Neuronal stem cell (in vitro differentiated cells): ENCODE data around the gene ANTXR1.

ENCODE experiments used
- DNase-seq: peaks from one replicate; pipeline ENCODE4 v3.0.0-alpha.2; 2013; ENCODE audit warnings: low spot score
- H2AFZ ChIP-seq: one replicate; pipeline ENCODE4 v1.6.1; 2013; ENCODE audit warnings: mild to moderate bottlenecking, low read length, inconsistent platforms
- H2AK5ac ChIP-seq: 2 replicates; pipeline ENCODE4 v1.6.1; 2013; ENCODE audit warnings: low read depth, mild to moderate bottlenecking, inconsistent platforms, low read length, moderate library complexity, mixed read lengths
- H2BK120ac ChIP-seq: 2 replicates; pipeline ENCODE4 v1.6.1; 2013; ENCODE audit warnings: low read depth, mild to moderate bottlenecking, inconsistent platforms, low read length, moderate library complexity, mixed read lengths
- H2BK12ac ChIP-seq: one replicate; pipeline ENCODE4 v1.6.1; 2013; ENCODE audit warnings: low read length, inconsistent platforms
- H2BK15ac ChIP-seq: 2 replicates; pipeline ENCODE4 v1.6.1; 2013; ENCODE audit warnings: mild to moderate bottlenecking, low read length, inconsistent platforms, mixed read lengths
- H2BK5ac ChIP-seq: one replicate; pipeline ENCODE4 v1.6.1; 2013; ENCODE audit warnings: inconsistent platforms, mild to moderate bottlenecking, low read length, moderate library complexity
- H3K14ac ChIP-seq: one replicate; pipeline ENCODE4 v1.6.1; 2013; ENCODE audit warnings: low read length, inconsistent platforms
- H3K18ac ChIP-seq: 2 replicates; pipeline ENCODE4 v1.6.1; 2013; ENCODE audit warnings: low read length, inconsistent platforms
- H3K23ac ChIP-seq: 2 replicates; pipeline ENCODE4 v1.6.1; 2013; ENCODE audit warnings: low read depth, mild to moderate bottlenecking, mixed read lengths, low read length, inconsistent platforms; ENCODE audit not compliant: poor library complexity
- H3K27ac ChIP-seq: replicated peaks from 3 replicates; pipeline ENCODE4 v1.5.1; 2013; ENCODE audit warnings: low read length, inconsistent platforms
- H3K27me3 ChIP-seq, 3 experiments: 2 replicates each; pipeline ENCODE4 v1.6.1; 2013; ENCODE audit warnings: low read length in 3 of 3, mild to moderate bottlenecking in 2 of 3, inconsistent platforms in 1 of 3, low read depth in 1 of 3, mixed read lengths in 1 of 3, moderate library complexity in 1 of 3; ENCODE audit not compliant: control insufficient read depth in 3 of 3, insufficient read depth in 3 of 3
- H3K36me3 ChIP-seq, 2 donors: replicated peaks in 1 of 2; 2 replicates each; pipeline ENCODE4 v1.6.1; 2013; ENCODE audit warnings: low read length in 2 of 2; ENCODE audit not compliant: control insufficient read depth in 2 of 2, insufficient read depth in 2 of 2
- H3K4ac ChIP-seq: 2 replicates; pipeline ENCODE4 v1.6.1; 2013; ENCODE audit warnings: inconsistent platforms, mild to moderate bottlenecking, low read length, moderate library complexity
- H3K4me1 ChIP-seq, 2 donors: 1 replicate in 1 of 2; 2 replicates in 1 of 2; pipeline ENCODE4 v1.6.1; 2013; ENCODE audit warnings: low read length in 2 of 2, low read depth in 1 of 2; ENCODE audit not compliant: control insufficient read depth in 2 of 2, insufficient read depth in 1 of 2
- H3K4me2 ChIP-seq: one replicate; pipeline ENCODE4 v1.6.1; 2013; ENCODE audit warnings: mild to moderate bottlenecking, low read length, inconsistent platforms; ENCODE audit not compliant: insufficient read depth, poor library complexity, severe bottlenecking
- H3K4me3 ChIP-seq, 2 donors: 2 replicates each; pipeline ENCODE4 v1.5.1; 2013; ENCODE audit warnings: low read length in 2 of 2, mild to moderate bottlenecking in 2 of 2, inconsistent platforms in 1 of 2, moderate library complexity in 1 of 2
- H3K79me1 ChIP-seq: one replicate; pipeline ENCODE4 v1.6.1; 2013; ENCODE audit warnings: low read depth, mild to moderate bottlenecking, inconsistent platforms, low read length, moderate library complexity
- H3K9ac ChIP-seq: one replicate; pipeline ENCODE4 v1.6.1; 2013; ENCODE audit warnings: mild to moderate bottlenecking, low read depth, low read length, inconsistent platforms; ENCODE audit not compliant: poor library complexity
- H3K9me3 ChIP-seq, 2 donors: replicated peaks in 1 of 2; 2 replicates each; pipeline versions ENCODE3 to v1.6.1; 2013; ENCODE audit warnings: low read length in 2 of 2, mild to moderate bottlenecking in 2 of 2, inconsistent platforms in 1 of 2, low read depth in 1 of 2, mixed read lengths in 1 of 2, moderate library complexity in 1 of 2; ENCODE audit not compliant: control insufficient read depth in 2 of 2, insufficient read depth in 1 of 2
- H4K8ac ChIP-seq: one replicate; pipeline ENCODE4 v1.6.1; 2013; ENCODE audit warnings: low read depth, mild to moderate bottlenecking, inconsistent platforms, low read length, moderate library complexity
- H4K91ac ChIP-seq: one replicate; pipeline ENCODE4 v1.6.1; 2013; ENCODE audit warnings: low read length, low read depth, mild to moderate bottlenecking, inconsistent platforms; ENCODE audit not compliant: poor library complexity
- WGBS, 2 donors: extraction: QIAGEN DNeasy Blood & Tissue Kit; methylation state at CpG; one replicate each; pipeline ENCODE4 v1.1.7; 2013; ENCODE audit warnings: missing lambda C conversion rate in 2 of 2, mixed read lengths in 1 of 2; ENCODE audit not compliant: insufficient read length in 2 of 2, insufficient replicate concordance in 1 of 2; ENCODE audit errors: extremely low coverage in 2 of 2; 5-methylcytosine and 5-hydroxymethylcytosine counted together

Gene ANTXR1

GRCh38 chr2:69213201-69213600 lies 200.2 kb downstream of the ANTXR1 start:
- Histone ChIP-seq H3K18ac (no peak overlapping the region), H4K8ac (no peak overlapping the region), H2BK12ac (no peak overlapping the region), H3K4me2 (no peak overlapping the region), H3K79me1 (no peaks in the 10 kb centered on the region), H2BK15ac (no peak overlapping the region), H3K9ac (no peak overlapping the region), H2AFZ (no peak overlapping the region), H3K36me3 (peaks cover 0 to 44% of the 10 kb centered on the region in 2 donors), H2BK120ac (no peak overlapping the region), H3K23ac (no peak overlapping the region), H3K27ac (no peak overlapping the region), H3K4ac (no peak overlapping the region), H2BK5ac (no peak overlapping the region), H3K4me1 (peaks cover 0 to 4% of the 10 kb centered on the region in 2 donors), H3K4me3 (no peak overlapping the region), H3K9me3 (no peaks in the 10 kb centered on the region), H2AK5ac (no peak overlapping the region), H3K27me3 (no peaks in the 10 kb centered on the region), H4K91ac (no peak overlapping the region), H3K14ac (no peak overlapping the region)
- no peak for DNase-seq
- WGBS, 2 donors: no CpG with 5 or more reads among the region's 4 CpGs

- H3K4me2 ChIP-seq: no peak overlapping the region
- no peak overlapping the region for H4K91ac ChIP-seq
- no peak overlapping the region for H3K27ac ChIP-seq
- H3K4ac ChIP-seq: no peak overlapping the region
- H3K79me1 ChIP-seq: no peaks in the 10 kb centered on the region
- no peak overlapping the region for H2AFZ ChIP-seq
- no peak overlapping the region for H4K8ac ChIP-seq
- DNase-seq: no peak
- no CpG with 5 or more reads among the region's 4 CpGs for WGBS, 2 donors
- H3K14ac ChIP-seq: no peak overlapping the region
- H2BK12ac ChIP-seq: no peak overlapping the region
- H3K9me3 ChIP-seq: no peaks in the 10 kb centered on the region
- no peak overlapping the region for H3K4me3 ChIP-seq
- H3K27me3 ChIP-seq: no peaks in the 10 kb centered on the region
- no peak overlapping the region for H3K9ac ChIP-seq
- H3K36me3 ChIP-seq: peaks cover 0 to 44% of the 10 kb centered on the region in 2 donors
- no peak overlapping the region for H2BK15ac ChIP-seq
- H2BK5ac ChIP-seq: no peak overlapping the region
- H3K18ac ChIP-seq: no peak overlapping the region
- H2BK120ac ChIP-seq: no peak overlapping the region
- no peak overlapping the region for H3K23ac ChIP-seq
- H2AK5ac ChIP-seq: no peak overlapping the region
- H3K4me1 ChIP-seq: peaks cover 0 to 4% of the 10 kb centered on the region in 2 donors
Observed at GRCh38 chr2:69213782-69214181, 200.8 kb downstream of the ANTXR1 start.

- no peak overlapping the region for H2BK120ac ChIP-seq
- H3K4ac ChIP-seq: no peak overlapping the region
- DNase-seq: no peak
- WGBS, 2 donors: no CpG with 5 or more reads among the region's 5 CpGs
- H4K91ac ChIP-seq: no peak overlapping the region
- H3K23ac ChIP-seq: no peak overlapping the region
- no peak overlapping the region for H3K4me3 ChIP-seq
- no peak overlapping the region for H3K18ac ChIP-seq
- no peak overlapping the region for H3K9ac ChIP-seq
- peaks cover 0 to 41% of the 10 kb centered on the region in 2 donors for H3K36me3 ChIP-seq
- H2AK5ac ChIP-seq: no peak overlapping the region
- no peak overlapping the region for H2AFZ ChIP-seq
- no peak overlapping the region for H2BK5ac ChIP-seq
- no peaks in the 10 kb centered on the region for H3K27me3 ChIP-seq
- no peak overlapping the region for H2BK12ac ChIP-seq
- no peaks in the 10 kb centered on the region for H3K9me3 ChIP-seq
- H3K14ac ChIP-seq: no peak overlapping the region
- H3K4me1 ChIP-seq: no peaks in the 10 kb centered on the region
- no peak overlapping the region for H3K4me2 ChIP-seq
- H4K8ac ChIP-seq: no peak overlapping the region
- no peaks in the 10 kb centered on the region for H3K79me1 ChIP-seq
- no peak overlapping the region for H3K27ac ChIP-seq
- no peak overlapping the region for H2BK15ac ChIP-seq
Observed at GRCh38 chr2:69214898-69215297, 201.9 kb downstream of the ANTXR1 start.

- Histone ChIP-seq H3K23ac (no peak overlapping the region), H3K4ac (no peak overlapping the region), H2BK12ac (no peak overlapping the region), H3K4me2 (no peak overlapping the region), H3K18ac (no peak overlapping the region), H2BK5ac (no peak overlapping the region), H3K36me3 (peaks cover 0 to 36% of the 10 kb centered on the region in 2 donors), H3K27ac (no peak overlapping the region), H3K14ac (no peak overlapping the region), H4K8ac (no peak overlapping the region), H3K4me3 (no peak overlapping the region), H3K4me1 (no peaks in the 10 kb centered on the region), H2BK120ac (no peak overlapping the region), H3K9me3 (no peaks in the 10 kb centered on the region), H3K79me1 (no peaks in the 10 kb centered on the region), H3K27me3 (no peaks in the 10 kb centered on the region), H2AK5ac (no peak overlapping the region), H2AFZ (no peak overlapping the region), H3K9ac (no peak overlapping the region), H4K91ac (no peak overlapping the region), H2BK15ac (no peak overlapping the region)
- WGBS, 2 donors: no CpG with 5 or more reads among the region's 4 CpGs
- no peak for DNase-seq
Observed at GRCh38 chr2:69216535-69217332, 203.8 kb downstream of the ANTXR1 start.
